ENCODE data around the gene NIF3L1.

The NIF3L1 gene

GRCh38 chr2:200922439-200922838 lies 33.3 kb downstream of the NIF3L1 start:
- H3K4me1 ChIP-seq (ENCODE audit: insufficient read depth, poor library complexity, severe bottlenecking) = no peaks in the 10 kb centered on the region
- ATAC-seq (ENCODE audit: low read depth) = no peak
- peaks cover 97% of the 10 kb centered on the region for H3K36me3 ChIP-seq (ENCODE audit: low read depth)
- no peak for DNase-seq (ENCODE audit: low spot score)
- H3K9me3 ChIP-seq (ENCODE audit: severe bottlenecking) = no peaks in the 10 kb centered on the region
- no peak overlapping the region for H3K27ac ChIP-seq (ENCODE audit: poor library complexity, severe bottlenecking)
- no peak for TF ChIP-seq CTCF (IDR thresholded peaks at IDR 0.05; ENCODE audit: poor library complexity, severe bottlenecking)
- no peaks in the 10 kb centered on the region for H3K27me3 ChIP-seq (ENCODE audit: insufficient read depth, poor library complexity, severe bottlenecking)
- H3K4me3 ChIP-seq (ENCODE audit: severe bottlenecking) = no peak overlapping the region

GRCh38 chr2:200929334-200930249 lies 40.4 kb downstream of the NIF3L1 start:
- peaks cover 92% of the 10 kb centered on the region for H3K36me3 ChIP-seq (ENCODE audit: low read depth)

GRCh38 chr2:200930947-200931626 lies 41.9 kb downstream of the NIF3L1 start:
- Histone ChIP-seq H3K27ac (ENCODE audit: poor library complexity, severe bottlenecking) (no peak overlapping the region), H3K4me1 (ENCODE audit: insufficient read depth, poor library complexity, severe bottlenecking) (no peaks in the 10 kb centered on the region), H3K9me3 (ENCODE audit: severe bottlenecking) (no peaks in the 10 kb centered on the region), H3K27me3 (ENCODE audit: insufficient read depth, poor library complexity, severe bottlenecking) (no peaks in the 10 kb centered on the region), H3K36me3 (ENCODE audit: low read depth) (peaks cover 92% of the 10 kb centered on the region), H3K4me3 (ENCODE audit: severe bottlenecking) (no peak overlapping the region)
- TF ChIP-seq CTCF (IDR thresholded peaks at IDR 0.05; ENCODE audit: poor library complexity, severe bottlenecking) = no peak
- DNase-seq (ENCODE audit: low spot score) (no peak), ATAC-seq (ENCODE audit: low read depth) (no peak)

More at GRCh38 chr2:200929334-200930249, 40.4 kb downstream of the NIF3L1 start:
- Histone ChIP-seq H3K27ac (ENCODE audit: poor library complexity, severe bottlenecking) (no peak overlapping the region), H3K9me3 (ENCODE audit: severe bottlenecking) (no peaks in the 10 kb centered on the region), H3K27me3 (ENCODE audit: insufficient read depth, poor library complexity, severe bottlenecking) (no peaks in the 10 kb centered on the region), H3K4me1 (ENCODE audit: insufficient read depth, poor library complexity, severe bottlenecking) (no peaks in the 10 kb centered on the region), H3K4me3 (ENCODE audit: severe bottlenecking) (no peak overlapping the region)
- no peak for TF ChIP-seq CTCF (IDR thresholded peaks at IDR 0.05; ENCODE audit: poor library complexity, severe bottlenecking)
- DNase-seq (ENCODE audit: low spot score) (no peak), ATAC-seq (ENCODE audit: low read depth) (no peak)

- DNase-seq (ENCODE audit: low spot score) = no peak
- Histone ChIP-seq H3K4me1 (ENCODE audit: insufficient read depth, poor library complexity, severe bottlenecking) (peaks cover 7% of the 10 kb centered on the region), H3K4me3 (ENCODE audit: severe bottlenecking) (no peak overlapping the region), H3K27me3 (ENCODE audit: insufficient read depth, poor library complexity, severe bottlenecking) (no peaks in the 10 kb centered on the region), H3K9me3 (ENCODE audit: severe bottlenecking) (no peaks in the 10 kb centered on the region), H3K36me3 (ENCODE audit: low read depth) (peaks cover 97% of the 10 kb centered on the region), H3K27ac (ENCODE audit: poor library complexity, severe bottlenecking) (no peak overlapping the region)
- ATAC-seq (ENCODE audit: low read depth) = no peak
- no peak for TF ChIP-seq CTCF (IDR thresholded peaks at IDR 0.05; ENCODE audit: poor library complexity, severe bottlenecking)
Measured at GRCh38 chr2:200939832-200940231, 50.7 kb downstream of the NIF3L1 start.
